ENCODE results near the gene NAV3.

DNA sequence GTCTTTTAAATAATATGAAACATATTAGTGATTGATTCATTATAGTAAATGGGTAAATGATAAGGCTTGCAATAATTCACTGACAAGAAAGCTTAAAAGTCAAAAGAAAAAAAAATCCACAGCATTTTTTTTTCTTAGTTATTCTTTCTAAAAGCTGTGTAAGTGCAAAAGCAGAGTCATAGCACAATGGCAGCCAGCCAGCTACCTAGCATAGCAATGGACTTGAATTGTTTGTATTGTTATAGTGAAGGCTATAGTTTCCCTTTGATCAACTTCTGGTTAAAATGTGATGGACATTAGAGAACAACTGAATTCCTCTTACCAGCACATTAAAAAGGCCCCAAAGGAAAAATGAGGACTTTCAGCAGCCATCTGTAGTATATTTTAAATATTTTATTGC, 232.1 kb downstream of the NAV3 start:
- no peak for TF ChIP-seq POLR2A (IDR thresholded peaks at IDR 0.05)
- TF ChIP-seq, protein P1, sequence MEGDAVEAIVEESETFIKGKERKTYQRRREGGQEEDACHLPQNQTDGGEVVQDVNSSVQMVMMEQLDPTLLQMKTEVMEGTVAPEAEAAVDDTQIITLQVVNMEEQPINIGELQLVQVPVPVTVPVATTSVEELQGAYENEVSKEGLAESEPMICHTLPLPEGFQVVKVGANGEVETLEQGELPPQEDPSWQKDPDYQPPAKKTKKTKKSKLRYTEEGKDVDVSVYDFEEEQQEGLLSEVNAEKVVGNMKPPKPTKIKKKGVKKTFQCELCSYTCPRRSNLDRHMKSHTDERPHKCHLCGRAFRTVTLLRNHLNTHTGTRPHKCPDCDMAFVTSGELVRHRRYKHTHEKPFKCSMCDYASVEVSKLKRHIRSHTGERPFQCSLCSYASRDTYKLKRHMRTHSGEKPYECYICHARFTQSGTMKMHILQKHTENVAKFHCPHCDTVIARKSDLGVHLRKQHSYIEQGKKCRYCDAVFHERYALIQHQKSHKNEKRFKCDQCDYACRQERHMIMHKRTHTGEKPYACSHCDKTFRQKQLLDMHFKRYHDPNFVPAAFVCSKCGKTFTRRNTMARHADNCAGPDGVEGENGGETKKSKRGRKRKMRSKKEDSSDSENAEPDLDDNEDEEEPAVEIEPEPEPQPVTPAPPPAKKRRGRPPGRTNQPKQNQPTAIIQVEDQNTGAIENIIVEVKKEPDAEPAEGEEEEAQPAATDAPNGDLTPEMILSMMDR (IDR thresholded peaks at IDR 0.05), result no peak

Data from prostate gland (tissue), 2 donors.